Choroid plexus epithelial cell (primary cell): ENCODE data around the gene RPS6KA5.
"Not testable (repeated sequence)": the region's sequence is repeated elsewhere in the genome, so short reads cannot be mapped to it uniquely, and the experiment has no call there.

Experiments
- DNase-seq: peaks from one replicate; pipeline ENCODE4 v3.0.0-alpha.2; 2010; ENCODE audit warnings: low read depth
- H3K4me3 ChIP-seq: 2 replicates; pipeline ENCODE4 v1.5.1; 2011; ENCODE audit warnings: low read depth, mild to moderate bottlenecking, control low read depth, low read length, moderate library complexity
- CTCF ChIP-seq: conservative IDR thresholded peaks from 2 replicates; pipeline ENCODE4 v1.5.1; 2011; ENCODE audit warnings: low read depth, mild to moderate bottlenecking, control low read depth, inconsistent platforms, low read length, moderate library complexity

The RPS6KA5 gene

GRCh38 chr14:90848944-90849731 lies 211.3 kb downstream of the RPS6KA5 start:
- no peak for TF ChIP-seq CTCF
- DNase-seq, result no peak
- no peak overlapping the region for H3K4me3 ChIP-seq

- no peak for DNase-seq
- no peak for TF ChIP-seq CTCF
- H3K4me3 ChIP-seq, result no peak overlapping the region
Observed at GRCh38 chr14:90846511-90846910, 213.9 kb downstream of the RPS6KA5 start.

- no peak overlapping the region for H3K4me3 ChIP-seq
- no peak for DNase-seq
- no peak for TF ChIP-seq CTCF
Observed at GRCh38 chr14:90844321-90844720, 216.1 kb downstream of the RPS6KA5 start.

GRCh38 chr14:90842726-90843125 lies 217.7 kb downstream of the RPS6KA5 start:
- no peak overlapping the region for H3K4me3 ChIP-seq
- no peak for TF ChIP-seq CTCF
- no peak for DNase-seq

GRCh38 chr14:90840667-90841066 lies 219.8 kb downstream of the RPS6KA5 start:
- H3K4me3 ChIP-seq, DNase-seq: not testable (repeated sequence)

- no peak for DNase-seq
- TF ChIP-seq CTCF, result no peak
- no peak overlapping the region for H3K4me3 ChIP-seq
Observed at GRCh38 chr14:90839889-90840266, 220.6 kb downstream of the RPS6KA5 start.

- no peak overlapping the region for H3K4me3 ChIP-seq
- peak; percentile 42 for DNase-seq
- no peak for TF ChIP-seq CTCF
Observed at GRCh38 chr14:90839024-90839888, 221.2 kb downstream of the RPS6KA5 start.

- DNase-seq, H3K4me3 ChIP-seq: not testable (repeated sequence)
Observed at GRCh38 chr14:90838531-90838930, 221.9 kb downstream of the RPS6KA5 start.
